HEK293T (cell line): ENCODE data around the gene SLC25A21.

ENCODE experiments used
- CTCF ChIA-PET: fragments of 350-600 bp; formaldehyde crosslinking; extraction: SDS; loops from one replicate; lab custom pipeline; 2021; ENCODE audit warnings: antibody characterized with exemption, inconsistent platforms; lab: Yijun Ruan, JAX
- POLR2A ChIA-PET: fragments of 350-600 bp; formaldehyde crosslinking; extraction: SDS; loops from one replicate; lab custom pipeline; 2020; ENCODE audit warnings: antibody characterized with exemption, inconsistent platforms; lab: Yijun Ruan, JAX
- DNase-seq: peaks from one replicate; pipeline ENCODE4 v3.0.0; 2012; ENCODE audit warnings: mixed read lengths; ENCODE audit errors: extremely low spot score
- ARNT ChIP-seq: fragments of 450-650 bp; IDR thresholded peaks from 2 replicates; pipeline ENCODE4 v1.6.1; 2017; ENCODE audit warnings: mild to moderate bottlenecking
- BHLHE40 ChIP-seq: fragments of 450-650 bp; IDR thresholded peaks from 2 replicates; pipeline ENCODE4 v1.6.1; 2016; ENCODE audit warnings: mild to moderate bottlenecking, moderate library complexity, borderline replicate concordance
- CTBP1 ChIP-seq: fragments of 450-650 bp; IDR thresholded peaks from 2 replicates; pipeline ENCODE4 v1.6.1; 2016; ENCODE audit warnings: borderline replicate concordance
- ELF4 ChIP-seq: fragments of 450-650 bp; IDR thresholded peaks from 2 replicates; pipeline ENCODE4 v1.6.1; 2017; ENCODE audit warnings: antibody characterized with exemption
- FOXA1 ChIP-seq: fragments of 450-650 bp; IDR thresholded peaks from 2 replicates; pipeline ENCODE4 v1.6.1; 2016; ENCODE audit warnings: mild to moderate bottlenecking
- FOXK2 ChIP-seq: fragments of 450-650 bp; IDR thresholded peaks from 2 replicates; pipeline ENCODE4 v1.6.1; 2016; ENCODE audit warnings: mild to moderate bottlenecking
- FOXM1 ChIP-seq: fragments of 450-650 bp; IDR thresholded peaks from 2 replicates; pipeline ENCODE4 v1.6.1; 2017; ENCODE audit warnings: mild to moderate bottlenecking, borderline replicate concordance
- HDGF ChIP-seq: fragments of 450-650 bp; IDR thresholded peaks from 2 replicates; pipeline ENCODE4 v1.6.1; 2017; ENCODE audit warnings: antibody characterized with exemption, borderline replicate concordance
- L3MBTL2 ChIP-seq: fragments of 450-650 bp; conservative IDR thresholded peaks from 2 replicates; pipeline ENCODE4 v1.6.1; 2016; ENCODE audit warnings: mild to moderate bottlenecking
- LEF1 ChIP-seq: fragments of 450-650 bp; IDR thresholded peaks from 2 replicates; pipeline ENCODE4 v1.6.1; 2017; ENCODE audit warnings: mild to moderate bottlenecking, borderline replicate concordance
- NFRKB ChIP-seq: fragments of 450-650 bp; IDR thresholded peaks from 2 replicates; pipeline ENCODE4 v1.6.1; 2016; ENCODE audit warnings: mild to moderate bottlenecking, moderate library complexity
- PKNOX1 ChIP-seq: fragments of 450-650 bp; IDR thresholded peaks from 2 replicates; pipeline ENCODE4 v1.6.1; 2016
- SP1 ChIP-seq: fragments of 450-650 bp; IDR thresholded peaks from 2 replicates; pipeline ENCODE4 v1.6.1; 2017
- SUZ12 ChIP-seq: fragments of 450-650 bp; IDR thresholded peaks from 2 replicates; pipeline ENCODE4 v1.6.1; 2016; ENCODE audit warnings: mild to moderate bottlenecking
- TARDBP ChIP-seq: fragments of 450-650 bp; IDR thresholded peaks from 2 replicates; pipeline ENCODE4 v1.6.1; 2016
- ZNF384 ChIP-seq: fragments of 450-650 bp; IDR thresholded peaks from 2 replicates; pipeline ENCODE4 v1.6.1; 2016

SLC25A21 gene

GRCh38 chr14:36723530-36723929 is 448.9 kb downstream of the SLC25A21 start:
- TF ChIP-seq SP1 = no peak
- no peak for TF ChIP-seq HDGF
- no peak for TF ChIP-seq CTBP1
- no peak for TF ChIP-seq FOXA1
- TF ChIP-seq TARDBP = no peak
- no peak for TF ChIP-seq FOXM1
- TF ChIP-seq BHLHE40 = no peak
- no peak for TF ChIP-seq SUZ12
- TF ChIP-seq ELF4 = no peak
- no peak for TF ChIP-seq FOXK2
- no peak for TF ChIP-seq PKNOX1
- no peak for TF ChIP-seq LEF1
- TF ChIP-seq NFRKB = no peak
- TF ChIP-seq ARNT = no peak
- TF ChIP-seq L3MBTL2 = no peak
- no peak for TF ChIP-seq ZNF384
- no peak for DNase-seq
- POLR2A ChIA-PET = interaction anchor here (0.8 kb wide), 1 partner anchor 9 kb away, joined by 4 read pairs; no protein-coding TSS in a partner anchor
- CTCF ChIA-PET = interaction anchor here (0.7 kb wide), 1 partner anchor 24 kb away, joined by 3 read pairs; no protein-coding TSS in a partner anchor

DNA sequence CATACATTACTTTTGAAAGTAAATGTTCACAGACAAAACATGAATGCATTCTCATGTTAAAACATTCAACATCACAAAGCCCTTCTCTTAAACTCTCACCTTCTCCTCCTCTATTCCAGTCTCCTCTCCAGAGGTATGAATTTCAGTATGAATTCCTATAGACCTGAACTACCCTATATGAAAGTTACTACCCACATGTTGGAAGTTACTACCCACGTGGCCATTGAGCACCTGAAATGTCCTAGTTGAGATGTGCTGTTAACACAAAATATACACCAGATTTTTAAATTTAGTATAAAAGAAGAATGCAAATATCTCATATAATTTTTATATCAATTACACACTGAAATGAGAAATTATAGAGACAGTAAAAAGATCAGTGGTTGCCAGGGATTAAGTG is 450.5 kb downstream of the SLC25A21 start:
- DNase-seq = no peak
- ChIA-PET POLR2A (no interaction called here), CTCF (no interaction called here)
- TF ChIP-seq FOXM1 = no peak
- TF ChIP-seq BHLHE40 = no peak

- TF ChIP-seq L3MBTL2 (no peak), FOXA1 (no peak), ELF4 (no peak), ARNT (no peak), LEF1 (no peak), NFRKB (no peak), SUZ12 (no peak), CTBP1 (no peak), ZNF384 (no peak), FOXM1 (no peak), PKNOX1 (no peak), HDGF (no peak), SP1 (no peak), TARDBP (no peak)
- CTCF ChIA-PET = interaction anchor here (1.5 kb wide), 1 partner anchor 27 kb away, joined by 3 read pairs; no protein-coding TSS in a partner anchor
- DNase-seq = no peak
- POLR2A ChIA-PET = no interaction called here
These were observed 451.7 kb downstream of the SLC25A21 start for GRCh38 chr14:36720657-36721056.

DNA sequence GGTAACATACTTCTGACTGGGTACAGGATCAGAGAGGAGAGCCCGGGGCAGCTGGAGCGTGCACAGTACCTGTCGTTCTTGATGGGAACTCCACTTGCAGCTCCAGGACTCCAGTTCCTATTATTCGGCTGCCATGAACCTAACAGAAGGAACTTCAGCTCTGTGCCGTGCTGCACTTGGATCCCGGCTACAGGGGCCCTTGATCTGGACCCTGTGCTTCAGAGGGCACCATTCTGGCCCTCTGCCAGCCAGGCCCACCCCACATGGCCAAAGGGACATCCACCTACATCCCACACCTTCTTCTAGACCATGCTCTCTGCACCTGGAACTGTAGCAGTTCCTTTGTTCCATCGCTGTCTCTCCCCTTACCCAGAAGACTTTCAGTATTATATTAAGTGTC is 452.6 kb downstream of the SLC25A21 start:
- ChIA-PET POLR2A (no interaction called here), CTCF (interaction anchor here (1.5 kb wide), 1 partner anchor 28 kb away, joined by 3 read pairs; no protein-coding TSS in a partner anchor)
- DNase-seq = no peak
- TF ChIP-seq ELF4 (no peak), FOXM1 (no peak), PKNOX1 (no peak), HDGF (no peak), FOXK2 (no peak), L3MBTL2 (no peak)

GRCh38 chr14:36718216-36718615 is 454.2 kb downstream of the SLC25A21 start:
- ChIA-PET CTCF (no interaction called here), POLR2A (no interaction called here)
- DNase-seq = no peak
- TF ChIP-seq HDGF (no peak), PKNOX1 (no peak), FOXK2 (no peak), TARDBP (no peak), SUZ12 (no peak), ARNT (no peak), L3MBTL2 (no peak), BHLHE40 (no peak), CTBP1 (no peak), ZNF384 (no peak), LEF1 (no peak), ELF4 (no peak), FOXA1 (no peak), NFRKB (no peak), SP1 (no peak)

DNA sequence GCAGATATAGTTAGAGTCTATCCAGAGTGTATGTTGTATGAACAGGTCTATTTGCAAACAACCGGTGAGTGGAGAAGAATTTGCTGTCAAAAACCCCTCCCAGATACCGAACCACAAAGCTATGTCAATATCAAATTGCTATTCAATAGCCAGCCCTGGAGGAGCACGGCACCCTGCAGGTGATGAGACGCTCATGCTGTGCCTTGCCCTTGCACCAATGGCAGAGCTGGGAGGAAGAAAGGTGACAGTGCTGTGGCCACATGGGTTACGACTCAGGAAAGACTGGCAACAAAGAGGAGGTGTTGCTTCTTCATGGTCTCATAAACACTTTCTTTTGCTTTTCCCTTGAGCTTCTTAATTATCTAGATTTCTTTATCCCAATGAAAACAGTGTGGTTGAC is 455.0 kb downstream of the SLC25A21 start:
- ChIA-PET CTCF (interaction anchor here (0.8 kb wide), 1 partner anchor 65 kb away, joined by 3 read pairs; no protein-coding TSS in a partner anchor), POLR2A (no interaction called here)
- DNase-seq = no peak
- TF ChIP-seq HDGF = no peak
- TF ChIP-seq PKNOX1 = no peak
- no peak for TF ChIP-seq BHLHE40
